DND-41 (cell line): ENCODE results near the gene WNT1.

Experiments used
- CTCF ChIP-seq: IDR thresholded peaks from 2 replicates; pipeline ENCODE4 v1.5.1; 2012; ENCODE audit warnings: borderline replicate concordance, low read length, moderate library complexity, mild to moderate bottlenecking; ENCODE audit not compliant: poor library complexity, severe bottlenecking; ENCODE audit errors: extremely low read depth
- EZH2 ChIP-seq: IDR thresholded peaks from 3 replicates; pipeline ENCODE4 v1.6.1; 2012; ENCODE audit warnings: borderline replicate concordance, low read depth, mild to moderate bottlenecking, moderate library complexity, low read length, inconsistent platforms; ENCODE audit not compliant: severe bottlenecking

- TF ChIP-seq CTCF = peak; percentile 30
- no peak for TF ChIP-seq EZH2
Observed at GRCh38 chr12:49014547-49014946, 36.4 kb downstream of the WNT1 start.
